Tibial nerve (tissue), 4 donors: ENCODE results near the gene RDH12. TPM values are rescaled to one million over a fixed set of nuclear protein-coding genes. Genes with fewer than 3 reads are reported as not detected.

Experiments used
- DNase-seq, 2 donors: peaks; one replicate each; pipeline ENCODE4 v3.0.0-alpha.2; 2019; ENCODE audit warnings: low spot score in 2 of 2
- H3K27ac ChIP-seq, 4 donors: fragments of 200-600 bp; sonication (generic) in 3 of 4; one replicate each; pipeline ENCODE4 v1.5.1; 2017 to 2019; ENCODE audit warnings: mild to moderate bottlenecking in 1 of 4
- H3K27me3 ChIP-seq, 2 donors: fragments of 200-600 bp; sonication (generic) in 1 of 2; one replicate each; pipeline versions ENCODE4 v1.5.1 to v1.6.0; 2017 to 2019
- H3K36me3 ChIP-seq, 3 donors: fragments of 200-600 bp; sonication (generic); one replicate each; pipeline ENCODE4 v1.5.1; 2018 to 2019
- H3K4me1 ChIP-seq, 4 donors: fragments of 200-600 bp; sonication (generic) in 3 of 4; one replicate each; pipeline ENCODE4 v1.5.1; 2017 to 2019
- H3K4me3 ChIP-seq, 4 donors: fragments of 200-600 bp; sonication (generic) in 3 of 4; one replicate each; pipeline ENCODE4 v1.5.1; 2017 to 2019; ENCODE audit warnings: mild to moderate bottlenecking in 1 of 4, moderate library complexity in 1 of 4
- H3K9me3 ChIP-seq, 4 donors: fragments of 200-600 bp; sonication (generic) in 3 of 4; one replicate each; pipeline ENCODE4 v1.5.1; 2017 to 2019
- EP300 ChIP-seq, 2 donors: sonication (generic); formaldehyde crosslinking; IDR thresholded peaks; one replicate each; pipeline ENCODE4 v1.6.1; 2017; ENCODE audit warnings: antibody characterized with exemption in 2 of 2, mild to moderate bottlenecking in 1 of 2
- POLR2A ChIP-seq, 2 donors: fragments of 450-650 bp; IDR thresholded peaks; one replicate each; pipeline ENCODE4 v1.6.1; 2017; ENCODE audit warnings: antibody characterized with exemption in 2 of 2, mild to moderate bottlenecking in 2 of 2, moderate library complexity in 2 of 2
- WGBS, 2 donors: methylation state at CpG; one replicate each; pipeline ENCODE4 v1.1.5; 2018; 5-methylcytosine and 5-hydroxymethylcytosine counted together
- total RNA-seq, 4 donors: library from RNA; depleted of rRNA; stranded (reverse); fragments of >200 nt; gene quantifications; one replicate each; pipeline ENCODE4 v1.1.0, GENCODE V29; 2016
- TF ChIP-seq, protein P1 (sequence below), 5 experiments: fragments of 200-600 bp in 3 of 5; fragments of 450-650 bp in 2 of 5; sonication (generic) in 3 of 5; IDR thresholded peaks; one replicate each; pipeline ENCODE4 v1.5.1; 2016 to 2019; ENCODE audit warnings: antibody characterized with exemption in 5 of 5, mild to moderate bottlenecking in 3 of 5, moderate library complexity in 2 of 5

Gene RDH12
- total RNA-seq, 4 donors from 2014 or later = not detected

DNA sequence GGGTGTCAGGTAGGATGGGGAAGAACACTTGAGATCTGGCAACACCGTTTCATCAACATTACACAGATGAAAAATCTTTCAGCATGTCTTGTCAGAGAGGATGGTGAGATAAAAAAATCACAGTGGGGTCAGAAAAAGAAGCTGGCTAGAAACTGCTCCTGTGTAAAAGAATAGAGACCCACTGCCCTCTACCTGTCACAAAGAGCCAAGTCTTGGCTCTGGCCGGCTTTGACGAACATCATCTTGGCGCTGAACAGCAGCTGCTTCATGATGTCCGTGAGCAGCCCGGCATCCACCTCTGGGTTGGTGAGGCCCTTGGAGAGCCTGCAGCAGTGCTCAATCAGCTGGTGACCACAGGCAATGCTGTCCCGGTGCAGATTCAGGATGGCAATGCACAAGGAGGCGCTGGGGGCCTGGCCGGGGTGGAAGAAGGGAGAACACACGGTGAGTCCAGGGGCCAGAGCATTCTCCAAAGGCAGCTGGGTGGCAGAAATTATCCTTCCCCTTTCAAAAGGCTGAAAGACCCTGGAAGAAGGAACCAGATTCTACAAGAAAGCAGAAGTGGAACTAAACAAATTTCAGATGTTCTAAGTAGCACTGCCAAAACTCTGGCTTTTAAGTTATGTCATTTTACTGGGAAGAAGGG is 64.5 kb downstream of the RDH12 start:
- no peaks in the 10 kb centered on the region for H3K9me3 ChIP-seq
- no peak overlapping the region for H3K4me3 ChIP-seq
- no peaks in the 10 kb centered on the region for H3K4me1 ChIP-seq
- WGBS, 2 donors = 85 to 87% methylated on average over 6 to 10 of the region's 10 CpGs
- peaks cover 0 to 100% (median 11%) of the 10 kb centered on the region in 3 donors for H3K36me3 ChIP-seq
- no peak for TF ChIP-seq EP300 (IDR thresholded peaks at IDR 0.05)
- TF ChIP-seq, protein P1, sequence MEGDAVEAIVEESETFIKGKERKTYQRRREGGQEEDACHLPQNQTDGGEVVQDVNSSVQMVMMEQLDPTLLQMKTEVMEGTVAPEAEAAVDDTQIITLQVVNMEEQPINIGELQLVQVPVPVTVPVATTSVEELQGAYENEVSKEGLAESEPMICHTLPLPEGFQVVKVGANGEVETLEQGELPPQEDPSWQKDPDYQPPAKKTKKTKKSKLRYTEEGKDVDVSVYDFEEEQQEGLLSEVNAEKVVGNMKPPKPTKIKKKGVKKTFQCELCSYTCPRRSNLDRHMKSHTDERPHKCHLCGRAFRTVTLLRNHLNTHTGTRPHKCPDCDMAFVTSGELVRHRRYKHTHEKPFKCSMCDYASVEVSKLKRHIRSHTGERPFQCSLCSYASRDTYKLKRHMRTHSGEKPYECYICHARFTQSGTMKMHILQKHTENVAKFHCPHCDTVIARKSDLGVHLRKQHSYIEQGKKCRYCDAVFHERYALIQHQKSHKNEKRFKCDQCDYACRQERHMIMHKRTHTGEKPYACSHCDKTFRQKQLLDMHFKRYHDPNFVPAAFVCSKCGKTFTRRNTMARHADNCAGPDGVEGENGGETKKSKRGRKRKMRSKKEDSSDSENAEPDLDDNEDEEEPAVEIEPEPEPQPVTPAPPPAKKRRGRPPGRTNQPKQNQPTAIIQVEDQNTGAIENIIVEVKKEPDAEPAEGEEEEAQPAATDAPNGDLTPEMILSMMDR (IDR thresholded peaks at IDR 0.05) = no peak
- TF ChIP-seq POLR2A (IDR thresholded peaks at IDR 0.05) = no peak
- no peaks in the 10 kb centered on the region for H3K27me3 ChIP-seq
- H3K27ac ChIP-seq = no peak overlapping the region
- DNase-seq = no peak

DNA sequence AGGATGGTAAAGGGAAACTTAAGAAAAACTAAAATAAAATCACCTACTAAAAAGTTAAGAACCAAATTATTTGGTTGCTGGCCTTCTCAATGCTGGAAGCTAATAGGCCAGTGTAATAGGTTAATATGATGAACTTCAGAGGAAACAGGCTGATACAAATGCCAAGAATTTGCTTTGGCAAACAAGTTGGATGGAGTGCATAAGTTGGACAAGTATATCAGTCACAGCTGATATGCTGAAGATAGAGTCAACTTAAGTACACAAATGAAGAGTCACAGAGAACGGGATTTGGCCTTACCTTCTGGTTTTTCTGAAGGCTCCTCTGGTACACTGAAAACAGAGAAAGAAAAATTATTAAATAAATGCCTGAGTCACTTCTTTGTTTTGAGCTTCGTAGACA is 66.5 kb downstream of the RDH12 start:
- Histone ChIP-seq H3K36me3 (peaks cover 0 to 100% (median 21%) of the 10 kb centered on the region in 3 donors), H3K27ac (no peak overlapping the region), H3K4me1 (no peaks in the 10 kb centered on the region), H3K9me3 (no peaks in the 10 kb centered on the region), H3K27me3 (no peaks in the 10 kb centered on the region), H3K4me3 (no peak overlapping the region)
- TF ChIP-seq, protein P1 (IDR thresholded peaks at IDR 0.05) = no peak
- TF ChIP-seq POLR2A (IDR thresholded peaks at IDR 0.05) (no peak), EP300 (IDR thresholded peaks at IDR 0.05) (no peak)
- 70 to 71% methylated on average over 2 of the region's 2 CpGs for WGBS, 2 donors
- DNase-seq = no peak

DNA sequence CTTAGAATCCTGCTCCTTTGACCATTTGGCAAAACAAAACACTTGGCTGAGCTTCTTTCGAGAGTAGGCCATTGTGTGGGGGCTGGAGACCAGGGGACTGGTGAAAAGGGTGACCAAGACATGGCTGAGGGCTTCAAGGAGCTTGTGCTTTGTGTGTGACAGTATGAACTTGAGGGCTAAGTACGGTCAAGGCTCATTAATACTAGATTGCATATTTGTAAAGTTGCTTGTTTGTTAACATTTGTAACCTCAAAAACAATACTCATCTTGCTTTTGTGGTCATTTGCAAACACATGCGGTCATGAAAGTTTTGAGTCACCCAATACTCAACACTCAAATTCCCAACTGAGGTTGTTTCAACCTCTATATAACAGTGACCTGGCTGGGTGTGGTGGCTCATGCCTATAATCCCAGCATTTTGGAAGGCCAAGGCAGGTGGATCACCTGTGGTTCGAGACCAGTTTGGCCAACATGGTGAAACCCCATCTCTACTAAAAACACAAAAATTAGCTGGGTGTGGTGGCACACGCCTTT is 72.2 kb downstream of the RDH12 start:
- Histone ChIP-seq H3K4me1 (no peaks in the 10 kb centered on the region), H3K36me3 (peaks cover 2 to 100% (median 37%) of the 10 kb centered on the region in 3 donors)
- DNase-seq = no peak

DNA sequence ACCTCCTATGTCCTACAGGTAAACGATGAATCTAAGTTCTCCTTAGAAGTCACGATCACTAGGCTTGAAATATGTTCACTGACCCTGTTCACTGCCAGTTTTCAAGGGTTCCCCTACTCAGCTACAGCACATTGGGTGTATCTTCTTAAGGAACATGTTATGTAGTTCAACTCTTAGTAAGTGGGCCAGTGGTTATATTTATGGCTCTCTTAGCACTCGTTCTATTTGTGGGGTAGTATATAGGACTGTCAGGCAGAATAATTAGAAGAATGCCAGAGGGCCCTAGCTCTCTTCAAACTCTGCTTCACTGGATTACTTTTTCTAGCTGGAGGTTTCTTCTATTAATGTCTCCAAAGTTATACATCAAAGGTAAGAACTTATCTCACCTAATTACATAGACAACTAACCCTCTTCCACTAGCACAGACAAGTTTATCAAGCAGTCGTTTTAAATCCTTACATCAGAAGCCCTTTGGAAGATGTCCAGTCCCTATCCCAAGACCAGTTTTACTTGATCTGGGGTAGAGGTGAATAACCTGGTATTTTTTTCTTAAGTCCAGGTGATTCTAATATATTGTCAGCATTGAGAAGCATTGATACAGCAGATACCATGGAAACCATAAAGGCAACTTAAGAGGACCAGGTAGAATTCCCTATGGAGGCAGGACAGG is 75.1 kb downstream of the RDH12 start:
- peaks cover 7 to 100% (median 40%) of the 10 kb centered on the region in 3 donors for H3K36me3 ChIP-seq
- DNase-seq = no peak
- no peaks in the 10 kb centered on the region for H3K4me1 ChIP-seq
- no peak overlapping the region for H3K27ac ChIP-seq
- no peaks in the 10 kb centered on the region for H3K9me3 ChIP-seq
- TF ChIP-seq, protein P1 (IDR thresholded peaks at IDR 0.05) = no peak
- TF ChIP-seq POLR2A (IDR thresholded peaks at IDR 0.05) (no peak), EP300 (IDR thresholded peaks at IDR 0.05) (no peak)
- no peaks in the 10 kb centered on the region for H3K27me3 ChIP-seq
- H3K4me3 ChIP-seq = no peak overlapping the region
- 68 to 70% methylated on average over 4 of the region's 4 CpGs for WGBS, 2 donors

More for the DNA sequence above, 72.2 kb downstream of the RDH12 start:
- Histone ChIP-seq H3K4me3 (no peak overlapping the region), H3K27ac (no peak overlapping the region), H3K27me3 (no peaks in the 10 kb centered on the region), H3K9me3 (no peaks in the 10 kb centered on the region)
- TF ChIP-seq EP300 (IDR thresholded peaks at IDR 0.05) (no peak), POLR2A (IDR thresholded peaks at IDR 0.05) (no peak)
- TF ChIP-seq, protein P1 (IDR thresholded peaks at IDR 0.05) = no peak
- WGBS, 2 donors = 91 to 94% methylated on average over 5 of the region's 5 CpGs

DNA sequence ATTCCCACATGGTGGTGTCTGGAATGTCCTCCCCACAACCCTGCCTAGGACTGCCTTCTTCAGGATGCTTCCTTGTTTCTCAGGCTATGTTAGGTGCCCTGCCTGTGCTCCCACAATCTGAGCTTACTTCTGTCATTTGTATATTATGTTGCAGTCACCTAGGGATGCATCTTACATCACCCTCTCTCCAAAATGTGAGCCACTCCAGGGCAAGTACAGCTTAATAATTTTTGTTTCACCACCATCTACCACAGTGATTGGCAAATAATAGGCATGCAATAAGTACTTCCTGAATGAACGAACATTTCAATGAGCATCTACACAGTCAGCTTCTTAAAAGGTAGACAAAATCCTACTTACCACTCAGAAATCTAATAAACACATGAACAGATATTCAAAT is 77.1 kb downstream of the RDH12 start:
- TF ChIP-seq POLR2A (IDR thresholded peaks at IDR 0.05) (no peak), EP300 (IDR thresholded peaks at IDR 0.05) (no peak)
- TF ChIP-seq, protein P1 (IDR thresholded peaks at IDR 0.05) = no peak
- no peak overlapping the region for H3K4me3 ChIP-seq
- WGBS, 2 donors = 86 to 95% methylated on average over 1 of the region's 1 CpG
- no peaks in the 10 kb centered on the region for H3K9me3 ChIP-seq
- H3K27ac ChIP-seq = no peak overlapping the region
- H3K4me1 ChIP-seq = no peaks in the 10 kb centered on the region
- no peak for DNase-seq
- H3K36me3 ChIP-seq = peaks cover 11 to 100% (median 40%) of the 10 kb centered on the region in 3 donors
- no peaks in the 10 kb centered on the region for H3K27me3 ChIP-seq
